ENCODE data around the gene KLK10. TPM values are rescaled to one million over a fixed set of nuclear protein-coding genes. Genes with fewer than 3 reads are reported as not detected.
"Not testable (repeated sequence)": the region's sequence is repeated elsewhere in the genome, so short reads cannot be mapped to it uniquely, and the experiment has no call there.

KLK10 gene
- total RNA-seq, 1 donor = not detected

DNA sequence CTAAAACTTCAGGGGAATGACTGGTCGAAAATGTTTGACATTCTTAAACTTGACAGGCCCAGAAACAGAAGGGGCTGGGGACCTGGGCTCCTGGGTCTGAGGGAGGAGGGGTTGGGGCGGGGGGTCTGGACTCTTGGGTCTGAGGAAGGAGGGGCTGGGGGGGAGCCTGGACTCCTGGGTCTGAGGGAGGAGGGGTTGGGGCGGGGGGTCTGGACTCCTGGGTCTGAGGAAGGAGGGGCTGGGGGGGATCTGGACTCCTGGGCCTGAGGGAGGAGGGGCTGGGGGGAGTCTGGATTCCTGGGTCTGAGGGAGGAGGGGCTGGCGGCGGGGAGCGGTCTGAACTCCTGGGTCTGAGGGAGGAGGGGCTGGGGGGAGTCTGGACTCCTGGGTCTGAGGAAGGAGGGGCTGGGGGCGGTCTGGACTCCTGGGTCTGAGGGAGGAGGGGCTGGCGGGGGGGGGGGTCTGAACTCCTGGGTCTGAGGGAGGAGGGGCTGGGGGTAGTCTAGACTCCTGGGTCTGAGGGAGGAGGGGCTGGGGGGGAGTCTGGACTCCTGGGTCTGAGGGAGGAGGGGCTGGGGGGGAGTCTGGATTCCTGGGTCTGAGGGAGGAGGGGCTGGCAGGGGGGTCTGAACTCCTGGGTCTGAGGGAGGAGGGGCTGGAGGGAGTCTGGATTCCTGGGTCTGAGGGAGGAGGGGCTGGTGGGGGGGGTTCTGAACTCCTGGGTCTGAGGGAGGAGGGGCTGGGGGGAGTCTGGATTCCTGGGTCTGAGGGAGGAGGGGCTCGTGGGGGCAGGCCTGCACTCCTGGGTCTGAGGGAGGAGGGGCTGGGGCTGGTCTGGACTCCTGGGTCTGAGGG lies 44.6 kb downstream of the KLK10 start:
- H3K4me3 ChIP-seq (ENCODE audit: low read depth, low read length) = no peak overlapping the region
- DNase-seq (ENCODE audit: low read depth) = no peak
- no peak for TF ChIP-seq CTCF (IDR thresholded peaks at IDR 0.05; ENCODE audit: insufficient read depth, low read depth, low read length)

GRCh38 chr19:50972795-50973376 lies 46.6 kb downstream of the KLK10 start:
- TF ChIP-seq CTCF (IDR thresholded peaks at IDR 0.05; ENCODE audit: insufficient read depth, low read depth, low read length) = no peak
- no peak overlapping the region for H3K4me3 ChIP-seq (ENCODE audit: low read depth, low read length)
- DNase-seq (ENCODE audit: low read depth) = no peak

GRCh38 chr19:50969810-50970209 lies 49.7 kb downstream of the KLK10 start:
- not testable (repeated sequence) for DNase-seq (ENCODE audit: low read depth); H3K4me3 ChIP-seq (ENCODE audit: low read depth, low read length)

- no peak for TF ChIP-seq CTCF (IDR thresholded peaks at IDR 0.05; ENCODE audit: insufficient read depth, low read depth, low read length)
- DNase-seq (ENCODE audit: low read depth) = no peak
- no peak within 1 kb of the TSS for H3K4me3 ChIP-seq (ENCODE audit: low read depth, low read length)
Measured at GRCh38 chr19:50969413-50969760, 50.1 kb downstream of the KLK10 start, which contains the start of gene KLK6. Gene KLK6, minus strand, starts transcription at chr19:50969591. Its CDS starts 1,487 bp downstream, at chr19:50968104.

- DNase-seq (ENCODE audit: low read depth) = no peak
- H3K4me3 ChIP-seq (ENCODE audit: low read depth, low read length) = no peak overlapping the region
- TF ChIP-seq CTCF (IDR thresholded peaks at IDR 0.05; ENCODE audit: insufficient read depth, low read depth, low read length) = no peak
Measured at GRCh38 chr19:50968716-50969412, 50.6 kb downstream of the KLK10 start.

DNA sequence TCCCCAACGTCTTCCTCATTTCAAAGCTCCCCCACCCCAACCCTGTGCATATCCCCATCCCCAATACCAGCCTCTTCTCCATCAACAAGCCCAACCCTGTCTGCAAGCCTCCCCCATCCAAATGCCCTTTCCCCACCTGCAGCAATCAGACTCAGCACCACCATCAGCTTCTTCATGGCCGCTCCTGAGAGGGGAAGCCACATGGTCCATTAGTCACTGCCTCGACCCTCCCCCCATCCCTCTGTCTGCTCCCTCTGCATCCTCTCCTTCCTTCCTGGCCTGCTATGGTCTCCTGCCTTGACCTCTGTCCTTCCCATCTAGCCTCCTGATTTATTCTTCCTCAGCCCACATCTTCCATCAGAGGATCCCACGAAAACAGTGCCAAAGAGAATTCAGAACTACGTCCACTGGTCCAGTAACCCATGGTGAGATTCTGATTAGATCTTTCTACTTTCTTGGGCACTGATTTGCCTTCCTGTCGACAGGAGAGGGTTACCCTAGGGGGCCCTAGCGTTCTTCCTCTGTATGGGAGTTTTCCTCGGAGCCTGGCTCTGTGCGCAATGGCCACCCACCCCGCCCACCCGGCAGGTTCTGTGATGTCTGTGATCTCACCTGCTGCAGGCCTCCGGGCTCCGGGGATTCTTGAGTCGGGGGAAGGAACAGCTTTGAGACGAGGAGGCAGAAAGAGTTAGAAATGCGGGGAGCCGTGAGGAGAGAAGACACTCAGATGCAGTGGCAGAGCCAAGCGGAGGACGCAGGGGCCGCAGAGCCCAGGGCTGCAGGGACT lies 51.4 kb downstream of the KLK10 start:
- no peak for DNase-seq (ENCODE audit: low read depth)
- H3K4me3 ChIP-seq (ENCODE audit: low read depth, low read length) = no peak overlapping the region
- no peak for TF ChIP-seq CTCF (IDR thresholded peaks at IDR 0.05; ENCODE audit: insufficient read depth, low read depth, low read length)

Measured in fibroblast of villous mesenchyme (primary cell).